ENCODE measurements around the gene GALR2.
"Not testable (repeated sequence)": the region's sequence is repeated elsewhere in the genome, so short reads cannot be mapped to it uniquely, and the experiment has no call there.

Gene GALR2

DNA sequence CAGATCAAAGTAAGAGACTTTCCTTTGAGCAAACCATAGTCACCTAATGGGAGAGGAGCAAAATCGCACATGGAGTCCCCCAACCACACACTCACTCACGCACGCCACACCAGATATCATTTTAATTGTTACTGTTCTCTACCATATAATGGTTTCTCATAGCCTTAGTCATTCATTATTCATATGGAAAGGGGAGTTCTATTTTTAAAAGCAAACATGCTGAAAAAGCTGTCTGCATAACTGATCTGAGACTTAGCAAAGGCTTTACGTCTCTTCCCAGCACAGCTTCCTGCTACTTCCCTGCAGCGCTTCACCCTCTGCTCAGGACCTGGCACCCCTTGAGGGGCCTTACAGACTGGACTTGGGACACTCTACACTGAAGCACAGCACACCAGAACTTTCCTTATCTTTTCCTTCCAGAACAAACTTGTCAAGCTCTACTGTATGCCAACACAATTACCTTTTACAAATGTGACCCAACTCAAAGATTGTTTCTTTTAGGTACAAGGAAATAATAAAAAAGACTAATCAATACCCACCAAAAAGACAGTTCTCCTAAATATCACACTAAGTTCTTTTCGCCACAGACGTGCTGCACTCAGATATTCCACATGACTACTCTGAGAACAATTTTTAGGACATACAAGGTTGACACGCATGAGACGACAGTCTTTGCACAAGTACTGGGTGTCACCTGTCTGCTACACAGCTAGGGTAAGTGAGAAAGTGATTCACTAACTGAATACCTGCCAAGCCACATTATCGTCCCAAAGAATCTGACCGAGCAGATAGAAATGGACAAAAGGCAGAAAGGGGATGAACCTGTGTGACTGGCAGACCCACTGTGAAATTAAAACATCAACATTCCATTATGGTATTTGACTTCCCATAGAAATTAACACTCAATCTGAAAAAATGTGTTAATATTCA, 23.8 kb upstream of the GALR2 start:
- DNase-seq (ENCODE audit: low spot score): no peak

DNA sequence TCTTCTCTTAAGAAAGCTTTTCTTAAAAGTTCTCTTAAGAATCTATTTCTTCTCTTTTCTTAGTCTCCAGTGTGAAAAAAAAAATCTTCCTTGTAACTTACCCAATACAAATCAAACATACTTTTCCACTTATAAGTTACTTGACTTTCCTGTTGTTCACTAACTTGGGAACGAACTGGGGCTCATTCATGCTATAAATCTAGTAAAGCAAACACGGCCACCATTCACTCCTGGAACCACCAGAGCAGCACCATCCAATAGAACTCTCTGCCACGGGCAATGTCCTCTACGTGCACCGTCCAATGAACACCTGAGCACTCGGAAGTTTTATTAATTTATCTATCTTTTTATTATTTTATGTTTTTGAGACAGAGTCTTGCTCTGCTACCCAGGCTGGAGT, 23.0 kb upstream of the GALR2 start:
- DNase-seq (ENCODE audit: low spot score): no peak

GRCh38 chr17:76053246-76054111, 21.1 kb upstream of the GALR2 start:
- peak; percentile 68 for DNase-seq (ENCODE audit: low spot score)

DNA sequence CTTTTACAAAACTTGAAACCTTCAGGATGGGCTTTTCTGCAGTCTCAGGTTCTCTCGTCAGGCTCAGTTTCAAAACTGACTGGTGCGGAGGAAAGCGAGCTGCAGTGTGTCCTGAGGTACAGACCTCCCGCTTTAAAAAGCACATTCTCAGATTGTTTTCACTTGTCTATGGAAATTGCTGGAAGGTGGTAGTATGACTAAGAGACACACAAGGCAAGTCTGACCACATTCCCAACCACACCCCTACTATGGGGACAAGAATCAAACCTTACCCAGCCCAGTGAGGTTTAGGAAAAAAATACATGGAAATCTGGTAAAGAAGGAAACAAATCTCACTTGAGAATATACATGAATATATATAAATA, 20.5 kb upstream of the GALR2 start:
- no peak for DNase-seq (ENCODE audit: low spot score)

GRCh38 chr17:76056882-76057281, 17.7 kb upstream of the GALR2 start:
- peak; percentile 52 for DNase-seq (ENCODE audit: low spot score)

DNA sequence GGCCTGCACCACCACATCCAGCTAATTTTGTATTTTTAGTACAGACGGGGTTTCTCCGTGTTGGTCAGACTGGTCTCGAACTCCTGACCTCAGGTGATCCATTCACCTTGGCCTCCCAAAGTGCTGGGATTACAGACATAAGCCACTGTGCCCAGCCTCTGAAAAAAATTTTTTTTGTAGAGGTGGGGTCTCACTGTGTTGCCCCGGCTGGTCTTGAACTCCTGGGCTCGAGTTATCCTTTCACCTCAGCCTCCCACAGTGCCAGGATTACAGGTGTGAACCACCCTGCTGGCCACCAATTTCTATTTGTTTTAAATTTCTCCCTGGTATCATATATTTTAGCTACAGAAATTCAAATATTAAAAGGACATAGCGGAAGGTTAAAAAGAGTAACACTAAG, 16.3 kb upstream of the GALR2 start:
- DNase-seq (ENCODE audit: low spot score): not testable (repeated sequence)

GRCh38 chr17:76063875-76064546, 10.6 kb upstream of the GALR2 start:
- no peak for DNase-seq (ENCODE audit: low spot score)

DNA sequence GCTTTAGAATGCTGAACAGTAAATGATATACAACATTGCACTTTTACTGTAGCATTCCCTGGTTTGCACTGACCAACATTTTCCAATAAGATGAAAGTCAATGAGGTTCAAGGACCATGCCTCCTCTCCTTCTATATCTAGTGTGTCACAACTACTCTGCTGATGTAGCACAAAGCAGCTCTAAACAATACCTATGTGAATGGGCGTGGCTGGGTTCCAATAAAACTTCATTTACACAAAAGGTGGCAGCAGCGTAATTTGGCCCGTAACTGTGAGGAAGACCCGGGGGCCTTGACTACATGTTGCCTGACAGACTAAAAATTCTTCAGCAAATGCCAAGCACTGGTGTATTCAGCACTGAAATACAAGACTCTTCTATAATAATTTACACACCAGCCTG, 8.8 kb upstream of the GALR2 start:
- no peak for DNase-seq (ENCODE audit: low spot score)

GRCh38 chr17:76071531-76072147, 2.9 kb upstream of the GALR2 start:
- DNase-seq (ENCODE audit: low spot score): peak; percentile 20

DNA sequence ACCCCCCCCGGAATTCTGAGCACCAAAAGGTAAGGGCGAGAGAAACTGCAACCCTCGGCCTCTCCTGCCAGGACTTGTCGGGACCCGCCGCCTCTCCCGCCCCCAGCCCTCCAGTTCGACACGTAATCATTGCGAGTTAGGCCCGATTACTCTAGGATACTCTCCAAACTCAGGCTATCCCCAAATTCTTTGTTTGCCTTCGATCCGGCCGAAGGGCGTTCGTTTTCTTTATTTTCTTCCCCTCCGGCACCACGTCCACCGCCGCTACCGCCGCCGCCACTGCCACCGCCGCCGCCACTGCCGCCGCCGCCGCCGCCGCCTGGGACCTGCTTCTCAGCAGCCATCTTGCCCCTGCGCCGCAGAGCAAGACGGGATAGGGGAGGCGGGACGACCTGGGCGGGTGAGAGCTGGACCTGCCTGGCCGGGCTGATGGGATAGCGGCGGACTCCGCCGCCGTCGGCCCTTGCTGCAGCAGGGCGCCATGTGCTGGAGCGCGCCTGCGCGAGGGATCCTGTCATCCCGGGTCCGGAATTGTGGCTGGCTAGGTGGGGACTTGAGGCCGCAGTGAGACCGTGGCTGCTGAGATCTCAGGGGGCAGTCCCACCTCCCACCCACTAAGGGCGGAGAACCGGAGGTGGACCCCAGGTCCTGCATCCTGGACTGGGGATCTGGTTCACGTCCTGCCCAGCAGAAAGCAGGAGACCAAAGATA, 2.3 kb upstream of the GALR2 start, which contains the start of gene SRP68:
Gene SRP68 (minus strand): TSS at position 370 of the 711 bp plus-strand sequence. CDS start 26 bp downstream, at position 344.
- peak; percentile 87 for DNase-seq (ENCODE audit: low spot score)

DNA sequence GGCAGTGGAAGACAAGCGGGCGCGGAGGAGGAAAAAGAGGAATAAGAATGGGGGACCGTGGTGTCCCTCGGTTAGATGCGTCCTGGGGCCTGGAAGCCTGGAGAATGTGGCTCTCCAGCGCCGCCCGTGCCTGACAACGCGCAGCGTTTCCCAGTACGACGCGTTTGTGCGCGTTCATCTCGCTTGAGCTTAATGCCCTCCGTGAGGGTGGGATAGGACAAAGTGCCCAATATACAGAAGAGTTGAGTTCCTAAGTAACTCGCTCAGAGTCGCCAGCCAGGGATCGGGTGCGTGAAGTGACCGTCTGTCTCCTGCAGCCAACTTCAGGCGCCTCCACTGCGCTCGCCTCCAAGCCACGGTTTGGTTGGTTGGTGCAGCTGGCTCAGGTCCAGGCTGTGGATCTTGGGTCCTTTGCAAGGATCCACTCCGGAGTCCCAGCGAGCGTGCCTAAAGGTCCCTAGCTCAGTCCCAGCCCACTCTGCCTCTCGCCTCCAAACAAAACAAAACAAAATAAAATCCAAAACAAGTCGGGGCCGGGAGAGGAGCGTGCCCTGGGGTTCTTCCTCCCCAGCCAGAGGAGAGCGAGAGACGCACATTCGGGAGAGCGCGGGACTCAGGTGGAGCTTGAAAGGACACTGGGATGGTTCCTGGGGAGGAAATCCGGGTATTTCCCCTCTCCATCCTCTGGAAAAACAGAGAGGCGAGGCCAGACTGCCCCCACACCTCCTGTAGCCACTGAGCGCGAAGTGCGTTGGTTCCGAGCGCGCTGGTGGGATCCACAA, 974 bp downstream of the GALR2 start:
- no peak for DNase-seq (ENCODE audit: low spot score)

DNA sequence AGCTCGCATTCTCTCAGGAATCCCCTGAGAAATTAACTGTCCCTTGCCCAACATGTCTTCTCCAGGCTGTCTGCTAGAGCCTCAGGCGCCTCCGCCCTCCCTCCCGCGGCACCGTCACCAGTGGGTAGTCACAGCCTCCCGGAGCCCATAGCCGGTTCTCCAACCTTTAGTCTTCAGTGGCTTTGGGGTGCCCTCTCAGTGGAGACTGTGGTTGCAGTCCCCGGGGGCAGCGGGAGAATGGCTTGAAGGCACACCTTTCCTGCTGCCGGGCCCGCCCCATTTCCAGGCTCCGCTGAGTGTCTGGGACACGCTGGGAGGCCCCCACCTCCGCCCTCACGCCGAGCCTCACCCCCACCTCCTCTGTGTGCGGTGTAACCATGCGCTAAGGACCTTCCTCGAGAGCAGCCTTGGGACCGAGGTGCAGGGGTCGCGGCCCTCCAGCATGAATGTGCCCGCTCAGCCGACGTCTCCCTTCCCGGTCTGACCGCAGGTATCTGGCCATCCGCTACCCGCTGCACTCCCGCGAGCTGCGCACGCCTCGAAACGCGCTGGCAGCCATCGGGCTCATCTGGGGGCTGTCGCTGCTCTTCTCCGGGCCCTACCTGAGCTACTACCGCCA, 1.7 kb downstream of the GALR2 start:
- no peak for DNase-seq (ENCODE audit: low spot score)

DNA sequence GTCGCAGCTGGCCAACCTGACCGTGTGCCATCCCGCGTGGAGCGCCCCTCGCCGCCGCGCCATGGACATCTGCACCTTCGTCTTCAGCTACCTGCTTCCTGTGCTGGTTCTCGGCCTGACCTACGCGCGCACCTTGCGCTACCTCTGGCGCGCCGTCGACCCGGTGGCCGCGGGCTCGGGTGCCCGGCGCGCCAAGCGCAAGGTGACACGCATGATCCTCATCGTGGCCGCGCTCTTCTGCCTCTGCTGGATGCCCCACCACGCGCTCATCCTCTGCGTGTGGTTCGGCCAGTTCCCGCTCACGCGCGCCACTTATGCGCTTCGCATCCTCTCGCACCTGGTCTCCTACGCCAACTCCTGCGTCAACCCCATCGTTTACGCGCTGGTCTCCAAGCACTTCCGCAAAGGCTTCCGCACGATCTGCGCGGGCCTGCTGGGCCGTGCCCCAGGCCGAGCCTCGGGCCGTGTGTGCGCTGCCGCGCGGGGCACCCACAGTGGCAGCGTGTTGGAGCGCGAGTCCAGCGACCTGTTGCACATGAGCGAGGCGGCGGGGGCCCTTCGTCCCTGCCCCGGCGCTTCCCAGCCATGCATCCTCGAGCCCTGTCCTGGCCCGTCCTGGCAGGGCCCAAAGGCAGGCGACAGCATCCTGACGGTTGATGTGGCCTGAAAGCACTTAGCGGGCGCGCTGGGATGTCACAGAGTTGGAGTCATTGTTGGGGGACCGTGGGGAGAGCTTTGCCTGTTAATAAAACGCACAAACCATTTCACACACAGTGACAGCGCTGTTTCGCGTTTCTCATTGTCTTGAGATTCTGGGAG, 2.4 kb downstream of the GALR2 start:
- no peak for DNase-seq (ENCODE audit: low spot score)

- DNase-seq (ENCODE audit: low spot score): no peak
These were observed 3.1 kb downstream of the GALR2 start for GRCh38 chr17:76077584-76078110.

DNA sequence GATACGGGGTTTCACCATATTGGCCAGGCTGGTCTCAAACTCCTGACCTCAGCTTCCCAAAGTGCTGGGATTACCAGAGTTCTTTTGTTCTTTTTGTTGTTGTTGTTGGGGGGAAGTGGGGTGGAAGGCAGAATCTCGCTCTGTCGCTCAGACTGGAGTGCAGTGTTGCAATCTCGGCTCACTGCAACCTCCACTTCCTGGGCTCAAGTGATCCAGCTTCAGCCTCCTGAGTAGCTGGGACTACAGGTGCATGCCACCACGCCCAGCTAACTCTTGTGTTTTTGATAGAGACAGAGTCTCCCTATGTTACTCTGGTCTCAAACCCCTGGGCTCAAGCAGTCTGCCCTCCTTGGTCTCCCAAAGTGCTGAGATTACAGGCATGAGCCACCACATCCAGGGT, 3.8 kb downstream of the GALR2 start:
- DNase-seq (ENCODE audit: low spot score): not testable (repeated sequence)

- no peak for DNase-seq (ENCODE audit: low spot score)
These were observed 4.4 kb downstream of the GALR2 start, which contains the start of gene ZACN for GRCh38 chr17:76078860-76079534. Gene ZACN (plus strand): TSS chr17:76079182. CDS start chr17:76079265, 83 bp downstream.

- no peak for DNase-seq (ENCODE audit: low spot score)
These were observed 5.0 kb downstream of the GALR2 start for GRCh38 chr17:76079535-76079955.
